Fibroblast of the conjunctiva (primary cell): ENCODE measurements around the gene TAGLN2.

ENCODE experiments used
- DNase-seq: peaks from one replicate; pipeline ENCODE4 v3.0.0-alpha.2; 2010; ENCODE audit warnings: low read depth

The TAGLN2 gene

GRCh38 chr1:159949123-159949522 lies 23.8 kb upstream of the TAGLN2 start:
- DNase-seq = no peak

- DNase-seq = no peak
Observed at GRCh38 chr1:159947942-159948341, 22.6 kb upstream of the TAGLN2 start.

- no peak for DNase-seq
Observed at GRCh38 chr1:159946242-159947187, 21.2 kb upstream of the TAGLN2 start.

- no peak for DNase-seq
Observed at GRCh38 chr1:159945483-159946241, 20.4 kb upstream of the TAGLN2 start, which contains the start of gene IGSF9. TSS of gene IGSF9 (minus strand) at chr1:159945613. CDS start at chr1:159943454, 2,159 bp downstream.

- DNase-seq = no peak
Observed at GRCh38 chr1:159944623-159945455, 19.5 kb upstream of the TAGLN2 start.

- no peak for DNase-seq
Observed at GRCh38 chr1:159943908-159944622, 18.8 kb upstream of the TAGLN2 start.

GRCh38 chr1:159943278-159943640 lies 18.0 kb upstream of the TAGLN2 start:
- no peak for DNase-seq

- no peak for DNase-seq
Observed at GRCh38 chr1:159942632-159943277, 17.4 kb upstream of the TAGLN2 start.

- no peak for DNase-seq
Observed at GRCh38 chr1:159941591-159942560, 16.6 kb upstream of the TAGLN2 start.

- DNase-seq = no peak
Observed at GRCh38 chr1:159941141-159941540, 15.8 kb upstream of the TAGLN2 start.

- no peak for DNase-seq
Observed at GRCh38 chr1:159940006-159940620, 14.8 kb upstream of the TAGLN2 start.

- no peak for DNase-seq
Observed at GRCh38 chr1:159939678-159940002, 14.3 kb upstream of the TAGLN2 start.

- no peak for DNase-seq
Observed at GRCh38 chr1:159938905-159939677, 13.8 kb upstream of the TAGLN2 start.

GRCh38 chr1:159938211-159938852 lies 13.0 kb upstream of the TAGLN2 start:
- DNase-seq = no peak

- no peak for DNase-seq
Observed at GRCh38 chr1:159937054-159937750, 11.9 kb upstream of the TAGLN2 start.

GRCh38 chr1:159936273-159936904 lies 11.1 kb upstream of the TAGLN2 start:
- no peak for DNase-seq

GRCh38 chr1:159935719-159936272 lies 10.5 kb upstream of the TAGLN2 start:
- DNase-seq = no peak
